Dendritic cell treated with granulocyte-macrophage colony-stimulating factor and Interleukin-4, amounts not matched to agents 40 ng/mL and 50 ng/mL, for 4 days (primary cell): Measurements from ENCODE around the gene ROCK2.
"Not testable (repeated sequence)": the region's sequence is repeated elsewhere in the genome, so short reads cannot be mapped to it uniquely, and the experiment has no call there.

Source experiments
- H3K27ac Mint-ChIP-seq: one replicate; pipeline ENCODE4 v1.8.0; 2022; ENCODE audit warnings: mild to moderate bottlenecking, mixed read lengths
- H3K27me3 Mint-ChIP-seq: one replicate; pipeline ENCODE4 v1.8.0; 2022; ENCODE audit warnings: mild to moderate bottlenecking, mixed read lengths
- H3K36me3 Mint-ChIP-seq: one replicate; pipeline ENCODE4 v1.8.0; 2022; ENCODE audit warnings: low read depth, mixed read lengths
- H3K4me1 Mint-ChIP-seq: one replicate; pipeline ENCODE4 v1.8.0; 2022; ENCODE audit warnings: low read depth, mixed read lengths
- H3K4me3 Mint-ChIP-seq: one replicate; pipeline ENCODE4 v1.8.0; 2022; ENCODE audit warnings: mild to moderate bottlenecking, moderate library complexity, mixed read lengths
- H3K9me3 Mint-ChIP-seq: one replicate; pipeline ENCODE4 v1.8.0; 2022; ENCODE audit warnings: mixed read lengths
- intact Hi-C: fragments of 100-400 bp; cut with micrococcal nuclease; formaldehyde crosslinking; loops from one replicate; pipeline ENCODE4 v1.15.0; 2022

ROCK2 gene

DNA sequence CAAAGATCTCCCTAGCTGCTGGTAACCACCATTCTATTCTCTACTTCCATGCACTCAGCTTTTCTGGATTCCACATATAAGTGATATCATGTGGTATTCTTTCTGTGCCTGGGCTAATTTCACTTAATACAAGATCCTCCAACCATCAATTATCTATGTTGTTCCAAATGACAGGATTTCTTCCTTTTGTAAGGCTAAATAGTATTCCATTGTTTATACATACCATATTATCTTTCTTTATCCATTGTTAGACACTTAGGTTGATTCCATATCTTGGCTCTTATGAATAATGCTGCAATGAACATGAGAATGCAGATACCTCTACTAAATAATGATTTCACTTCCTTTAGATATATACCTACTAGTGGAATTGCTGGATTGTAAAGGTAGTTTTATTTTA lies 66.2 kb downstream of the ROCK2 start:
- intact Hi-C loops = no loop called here
- Mint-ChIP-seq H3K9me3 (no peaks in the 10 kb centered on the region), H3K27ac (no peak overlapping the region), H3K4me1 (peaks cover 20% of the 10 kb centered on the region), H3K36me3 (peaks cover 36% of the 10 kb centered on the region), H3K27me3 (no peaks in the 10 kb centered on the region), H3K4me3 (no peak overlapping the region)

DNA sequence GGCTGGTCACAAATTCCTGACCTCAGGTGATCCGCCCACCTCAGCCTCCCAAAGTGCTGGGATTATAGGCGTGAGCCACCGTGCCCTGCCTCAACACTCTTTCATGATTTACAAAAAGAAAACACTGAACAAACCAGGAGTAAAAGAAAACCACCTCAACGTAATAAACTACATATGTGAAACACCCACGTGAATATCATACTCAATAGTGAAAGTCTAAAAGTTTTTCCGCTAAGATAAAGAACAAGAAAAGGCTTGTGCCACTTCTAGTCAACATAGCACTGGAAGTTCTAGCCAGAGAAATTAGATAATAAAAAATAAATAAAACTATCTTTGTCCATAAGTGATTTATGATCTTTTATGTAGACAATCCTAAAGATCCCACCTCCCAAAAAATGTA lies 68.5 kb downstream of the ROCK2 start:
- peaks cover 38% of the 10 kb centered on the region for H3K36me3 Mint-ChIP-seq
- no peaks in the 10 kb centered on the region for H3K9me3 Mint-ChIP-seq
- no peaks in the 10 kb centered on the region for H3K27me3 Mint-ChIP-seq
- no peak overlapping the region for H3K27ac Mint-ChIP-seq
- H3K4me1 Mint-ChIP-seq = peaks cover 16% of the 10 kb centered on the region
- no peak overlapping the region for H3K4me3 Mint-ChIP-seq
- intact Hi-C loops = no loop called here

DNA sequence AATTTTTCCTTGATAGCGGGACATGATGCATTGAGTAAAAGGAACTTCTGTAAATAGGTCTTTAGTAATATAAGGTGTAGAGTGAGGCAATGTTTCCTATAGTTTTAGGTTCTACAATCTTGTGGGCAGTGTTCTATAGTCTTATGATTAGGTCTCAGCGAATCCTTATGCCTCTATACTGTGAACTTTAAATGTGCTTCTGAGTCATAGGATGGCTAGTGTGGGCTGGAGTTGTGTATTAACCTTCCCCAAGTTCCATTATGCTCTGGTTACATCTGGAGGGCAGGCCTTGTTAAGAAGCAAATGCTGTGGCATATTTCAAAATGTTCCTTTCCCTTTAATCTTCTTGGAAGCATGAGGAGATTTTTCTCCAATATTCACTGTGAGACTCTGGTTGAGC lies 73.5 kb downstream of the ROCK2 start:
- Mint-ChIP-seq H3K9me3 (no peaks in the 10 kb centered on the region), H3K36me3 (peaks cover 37% of the 10 kb centered on the region), H3K4me3 (no peak overlapping the region), H3K27me3 (no peaks in the 10 kb centered on the region), H3K4me1 (peaks cover 11% of the 10 kb centered on the region), H3K27ac (no peak overlapping the region)
- intact Hi-C loops = no loop called here

DNA sequence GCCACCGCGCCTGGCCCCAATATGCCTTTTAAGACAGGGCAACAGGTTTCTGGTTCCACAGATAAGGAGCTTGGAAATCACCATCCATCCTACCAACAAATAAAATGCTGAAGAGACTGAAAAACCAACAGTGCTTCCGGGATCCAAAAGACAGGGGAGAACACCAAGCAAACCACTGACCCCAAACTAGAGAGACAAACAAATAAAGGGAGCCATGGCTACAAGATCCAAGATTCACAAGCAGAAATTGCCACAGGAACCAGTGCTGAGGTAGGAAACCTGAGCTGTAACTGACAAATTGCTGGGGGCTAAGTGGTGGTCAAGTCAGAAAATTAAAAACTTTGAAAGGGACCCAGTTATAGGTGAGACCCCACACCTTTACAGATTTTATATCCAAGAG lies 76.5 kb downstream of the ROCK2 start:
- peaks cover 39% of the 10 kb centered on the region for H3K36me3 Mint-ChIP-seq
- H3K4me3 Mint-ChIP-seq = no peak overlapping the region
- intact Hi-C loops = no loop called here
- no peak overlapping the region for H3K27ac Mint-ChIP-seq
- no peaks in the 10 kb centered on the region for H3K4me1 Mint-ChIP-seq
- H3K27me3 Mint-ChIP-seq = no peaks in the 10 kb centered on the region
- no peaks in the 10 kb centered on the region for H3K9me3 Mint-ChIP-seq

DNA sequence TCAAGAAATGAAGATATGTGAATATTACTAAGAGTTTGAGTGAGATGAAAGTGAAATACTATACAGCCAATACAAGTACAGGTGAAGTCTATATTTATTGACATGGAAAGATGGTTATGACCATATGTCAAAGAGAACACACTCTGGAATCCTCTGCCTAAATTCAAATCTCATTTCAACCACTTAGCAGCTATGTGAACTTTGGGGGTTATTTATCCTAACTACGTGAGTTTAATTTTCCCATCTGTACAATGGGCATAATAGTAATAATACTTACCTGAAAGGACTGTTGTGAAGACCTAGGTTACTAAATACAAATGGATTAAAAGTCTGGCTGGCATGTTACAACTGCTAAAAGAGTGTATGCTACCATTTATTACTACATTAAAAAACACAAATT lies 79.6 kb downstream of the ROCK2 start:
- H3K27ac Mint-ChIP-seq = no peak overlapping the region
- intact Hi-C loops = no loop called here
- no peaks in the 10 kb centered on the region for H3K9me3 Mint-ChIP-seq

DNA sequence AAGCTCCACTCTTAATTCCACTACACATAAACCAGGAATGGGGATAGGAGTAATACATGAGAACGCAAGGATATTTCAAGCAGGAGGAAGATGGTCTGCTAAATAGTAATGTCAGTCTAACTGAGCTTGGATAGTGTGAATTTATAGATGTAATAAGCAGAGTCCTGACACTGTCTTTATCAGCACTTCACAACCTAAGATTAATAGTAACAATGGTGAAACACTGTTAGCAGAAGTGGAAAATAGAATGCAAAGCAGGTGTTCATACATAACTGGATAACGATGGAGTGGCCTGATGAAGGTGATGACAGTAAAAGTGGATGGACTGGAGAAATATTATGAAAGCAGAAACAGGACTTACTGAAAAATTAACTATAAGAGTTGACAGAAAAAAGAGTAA lies 80.4 kb downstream of the ROCK2 start:
- Mint-ChIP-seq H3K9me3 (no peaks in the 10 kb centered on the region), H3K27me3 (no peaks in the 10 kb centered on the region), H3K36me3 (peaks cover 16% of the 10 kb centered on the region), H3K27ac (no peak overlapping the region), H3K4me3 (no peak overlapping the region), H3K4me1 (no peaks in the 10 kb centered on the region)
- intact Hi-C loops = no loop called here

More for the DNA sequence above, 79.6 kb downstream of the ROCK2 start:
- Mint-ChIP-seq H3K27me3 (no peaks in the 10 kb centered on the region), H3K4me1 (no peaks in the 10 kb centered on the region), H3K4me3 (no peak overlapping the region), H3K36me3 (peaks cover 19% of the 10 kb centered on the region)

DNA sequence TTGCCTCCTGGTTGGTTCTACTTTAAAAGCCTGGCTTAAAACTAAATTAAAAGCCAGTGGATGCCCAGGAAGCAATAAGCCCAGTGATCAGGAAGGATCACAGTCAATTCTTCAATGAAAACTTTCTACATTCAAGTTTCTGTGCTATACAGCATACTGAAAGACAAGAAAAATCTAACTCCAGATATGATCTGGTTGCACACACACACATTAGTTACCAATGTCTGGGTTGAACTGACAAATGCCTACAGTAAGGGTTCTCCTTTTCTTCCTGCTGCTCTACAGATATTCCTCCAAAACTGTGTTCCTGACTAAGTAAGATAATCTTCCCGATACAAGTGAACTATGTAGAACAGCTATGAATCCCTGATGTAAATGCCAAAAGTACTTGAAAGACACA lies 81.3 kb downstream of the ROCK2 start:
- no peaks in the 10 kb centered on the region for H3K27me3 Mint-ChIP-seq
- H3K27ac Mint-ChIP-seq = no peak overlapping the region
- no peak overlapping the region for H3K4me3 Mint-ChIP-seq
- intact Hi-C loops = no loop called here
- H3K9me3 Mint-ChIP-seq = no peaks in the 10 kb centered on the region
- H3K36me3 Mint-ChIP-seq = peaks cover 15% of the 10 kb centered on the region
- H3K4me1 Mint-ChIP-seq = peaks cover 5% of the 10 kb centered on the region

DNA sequence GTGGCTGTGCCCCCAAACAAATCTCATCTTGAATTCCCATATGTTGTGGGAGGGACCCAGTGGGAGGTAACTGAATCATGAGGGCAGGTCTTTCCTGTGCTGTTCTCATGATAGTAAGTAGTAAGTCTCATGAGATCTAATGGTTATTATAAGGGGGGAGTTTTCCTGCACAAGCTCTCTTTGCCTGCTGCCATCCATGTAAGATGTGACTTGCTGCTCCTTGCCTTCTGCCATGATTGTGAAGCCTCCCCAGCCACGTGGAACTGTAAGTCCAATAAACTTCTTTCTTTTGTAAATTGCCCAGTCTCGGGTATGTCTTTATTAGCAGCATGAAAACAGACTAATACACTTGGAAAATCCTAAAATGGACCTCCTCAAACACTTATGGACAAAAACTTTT lies 82.0 kb downstream of the ROCK2 start:
- H3K27ac Mint-ChIP-seq, H3K9me3 Mint-ChIP-seq, H3K4me1 Mint-ChIP-seq, H3K27me3 Mint-ChIP-seq, H3K4me3 Mint-ChIP-seq, intact Hi-C loops: not testable (repeated sequence)
- H3K36me3 Mint-ChIP-seq = peaks cover 18% of the 10 kb centered on the region

DNA sequence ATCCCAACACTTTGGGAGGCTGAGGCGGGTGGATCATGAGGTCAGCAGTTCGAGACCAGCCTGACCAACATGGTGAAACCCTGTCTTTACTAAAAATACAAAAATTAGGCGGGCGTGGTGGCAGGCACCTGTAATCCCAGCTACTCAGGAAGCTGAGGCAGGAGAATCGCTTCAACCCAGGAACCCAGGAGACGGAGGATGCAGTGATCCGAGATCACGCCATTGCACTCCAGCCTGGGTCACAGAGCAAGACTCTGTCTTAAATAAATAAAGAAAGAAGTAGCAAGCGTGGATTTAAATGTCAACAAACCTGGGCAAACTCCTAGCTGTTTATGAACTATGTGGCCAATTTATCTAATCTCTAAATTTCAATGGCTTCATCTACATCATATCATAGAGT lies 82.9 kb downstream of the ROCK2 start:
- H3K9me3 Mint-ChIP-seq = not testable (repeated sequence)

DNA sequence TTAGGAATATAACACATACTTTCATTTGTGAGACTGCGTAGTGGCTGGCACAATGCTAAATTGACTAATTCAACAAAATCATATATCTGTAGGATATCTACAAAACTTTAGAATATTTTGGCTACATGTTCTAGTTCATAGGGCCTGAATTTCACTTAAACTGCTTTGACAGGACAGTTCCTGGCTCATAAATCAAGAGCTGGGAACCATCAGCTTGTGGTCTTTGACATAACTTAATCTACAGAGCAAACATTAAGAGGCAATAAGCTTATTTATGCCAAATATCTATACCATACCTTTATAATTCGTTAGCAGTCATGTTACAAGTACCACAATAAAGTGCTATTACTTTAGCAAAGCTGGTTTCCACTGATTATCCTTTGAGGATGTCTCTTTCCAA lies 83.5 kb downstream of the ROCK2 start:
- peaks cover 10% of the 10 kb centered on the region for H3K4me1 Mint-ChIP-seq
- no peaks in the 10 kb centered on the region for H3K27me3 Mint-ChIP-seq
- peaks cover 30% of the 10 kb centered on the region for H3K36me3 Mint-ChIP-seq
- H3K9me3 Mint-ChIP-seq = no peaks in the 10 kb centered on the region
- H3K27ac Mint-ChIP-seq = no peak overlapping the region
- H3K4me3 Mint-ChIP-seq = no peak overlapping the region
- intact Hi-C loops = no loop called here

More for the DNA sequence above, 82.9 kb downstream of the ROCK2 start:
- H3K27me3 Mint-ChIP-seq, H3K4me3 Mint-ChIP-seq, H3K27ac Mint-ChIP-seq, H3K4me1 Mint-ChIP-seq, intact Hi-C loops: not testable (repeated sequence)
- peaks cover 24% of the 10 kb centered on the region for H3K36me3 Mint-ChIP-seq

DNA sequence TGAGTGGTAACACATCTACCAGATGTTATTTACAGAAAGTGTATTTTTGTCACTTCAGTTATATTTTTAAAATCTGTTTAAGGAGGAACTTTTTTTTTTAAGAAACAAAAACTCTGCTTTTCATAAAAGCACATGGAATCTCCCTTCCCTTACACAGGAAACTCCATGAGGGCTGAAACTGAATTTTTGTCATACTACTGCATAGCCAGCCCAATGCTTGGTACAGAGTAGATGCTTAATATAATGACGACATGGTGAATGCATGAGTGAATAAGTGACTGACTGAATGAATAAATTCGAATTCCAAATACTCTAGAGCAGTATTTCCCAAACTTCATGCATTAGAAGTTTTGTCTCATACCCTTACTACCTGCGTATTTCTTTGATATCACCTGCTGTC lies 86.5 kb downstream of the ROCK2 start:
- Mint-ChIP-seq H3K4me3 (no peak overlapping the region), H3K27ac (no peak overlapping the region), H3K27me3 (no peaks in the 10 kb centered on the region), H3K36me3 (peaks cover 21% of the 10 kb centered on the region), H3K4me1 (peaks cover 10% of the 10 kb centered on the region), H3K9me3 (no peaks in the 10 kb centered on the region)
- intact Hi-C loops = no loop called here

DNA sequence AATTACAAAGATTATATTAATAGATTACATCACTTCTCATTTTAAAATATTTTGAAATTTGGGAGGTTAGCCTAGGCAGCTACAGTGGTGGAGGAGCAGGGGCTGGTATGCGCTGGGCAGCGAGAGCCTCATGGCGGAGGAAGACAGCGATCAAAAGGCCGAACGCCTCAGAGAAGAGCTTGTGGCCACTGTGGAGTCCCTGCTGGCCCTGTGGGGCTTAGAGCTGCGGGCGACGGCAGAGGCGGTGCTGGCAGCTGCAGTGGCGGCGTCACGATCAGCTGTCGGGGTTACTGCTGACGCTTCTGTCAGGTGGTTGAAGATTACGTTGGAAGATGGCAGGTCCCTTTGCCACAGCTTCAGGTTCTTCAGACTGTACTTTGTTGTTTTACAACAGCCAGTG lies 87.4 kb downstream of the ROCK2 start:
- no peaks in the 10 kb centered on the region for H3K9me3 Mint-ChIP-seq
- H3K36me3 Mint-ChIP-seq = peaks cover 26% of the 10 kb centered on the region

DNA sequence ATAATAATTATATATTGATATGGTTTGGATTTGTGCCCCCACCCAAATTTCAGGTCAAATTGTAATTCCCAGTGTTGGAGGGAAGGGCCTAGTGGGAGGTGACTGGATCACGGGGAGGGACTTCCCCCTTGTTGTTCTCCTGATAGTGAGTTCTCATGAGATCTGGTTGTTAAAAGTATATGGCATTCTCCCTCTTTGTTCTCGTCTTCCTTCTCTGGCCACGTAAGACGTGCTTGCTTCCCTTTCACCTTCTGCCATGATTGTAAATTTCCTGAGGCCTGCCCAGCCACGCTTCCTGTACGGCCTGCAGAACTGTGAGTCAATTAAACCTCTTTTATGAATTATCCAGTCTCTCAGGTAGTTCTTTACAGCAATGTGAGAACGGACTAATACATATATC lies 88.3 kb downstream of the ROCK2 start:
- Mint-ChIP-seq H3K4me1 (peaks cover 14% of the 10 kb centered on the region), H3K9me3 (no peaks in the 10 kb centered on the region), H3K27ac (no peak overlapping the region), H3K36me3 (peaks cover 26% of the 10 kb centered on the region), H3K4me3 (no peak overlapping the region), H3K27me3 (no peaks in the 10 kb centered on the region)
- intact Hi-C loops = no loop called here

More for the DNA sequence above, 87.4 kb downstream of the ROCK2 start:
- H3K27ac Mint-ChIP-seq = no peak overlapping the region
- peaks cover 10% of the 10 kb centered on the region for H3K4me1 Mint-ChIP-seq
- H3K27me3 Mint-ChIP-seq = no peaks in the 10 kb centered on the region
- no peak overlapping the region for H3K4me3 Mint-ChIP-seq
- intact Hi-C loops = no loop called here

DNA sequence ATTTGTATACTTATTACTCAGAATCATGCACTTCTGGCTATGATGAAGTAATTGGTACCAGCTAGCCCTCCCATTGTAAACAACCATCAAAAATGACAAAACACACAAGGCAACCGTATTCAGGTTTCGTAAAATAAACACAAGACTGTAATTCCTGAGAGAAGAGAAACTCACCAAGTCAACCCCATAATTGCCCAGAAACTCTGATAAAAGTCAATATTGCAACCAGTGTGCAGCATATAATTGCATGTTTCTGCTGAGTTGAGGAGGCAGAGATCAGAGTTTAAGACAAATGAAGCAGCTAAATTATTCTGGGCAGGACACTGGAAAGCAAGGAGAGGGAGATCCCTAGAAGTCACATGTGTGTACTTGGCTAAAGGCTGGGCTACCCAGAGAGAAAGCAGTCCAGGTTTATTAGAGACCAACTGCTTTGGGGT lies 90.3 kb downstream of the ROCK2 start:
- Mint-ChIP-seq H3K36me3 (peaks cover 26% of the 10 kb centered on the region), H3K9me3 (no peaks in the 10 kb centered on the region), H3K4me3 (no peak overlapping the region), H3K27ac (no peak overlapping the region), H3K4me1 (peaks cover 22% of the 10 kb centered on the region), H3K27me3 (no peaks in the 10 kb centered on the region)
- intact Hi-C loops = no loop called here

DNA sequence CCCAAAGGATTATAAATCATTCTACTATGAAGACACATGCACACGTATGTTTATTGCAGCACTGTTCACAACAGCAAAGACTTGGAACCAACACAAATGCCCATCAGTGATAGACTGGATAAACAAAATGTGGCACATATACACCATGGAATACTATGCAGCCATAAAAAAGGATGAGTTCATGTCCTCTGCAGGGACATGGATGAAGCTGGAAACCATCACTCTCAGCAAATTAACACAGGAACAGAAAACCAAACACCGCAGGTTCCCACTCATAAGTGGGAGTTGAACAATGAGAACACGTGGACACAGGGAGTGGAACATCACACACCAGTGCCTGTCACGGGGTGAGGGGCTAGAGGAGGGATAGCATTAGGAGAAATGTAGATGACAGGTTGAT lies 92.0 kb downstream of the ROCK2 start:
- H3K27me3 Mint-ChIP-seq, H3K27ac Mint-ChIP-seq, H3K4me3 Mint-ChIP-seq, H3K9me3 Mint-ChIP-seq, intact Hi-C loops: not testable (repeated sequence)
- peaks cover 17% of the 10 kb centered on the region for H3K4me1 Mint-ChIP-seq
- H3K36me3 Mint-ChIP-seq = peaks cover 29% of the 10 kb centered on the region
